Activated CD4-positive, alpha-beta T cell treated with anti-CD3 and anti-CD28 coated beads, Interleukin-2, Interleukin-6, amounts not matched to agents 100 ng/mL and 50 ng/mL, durations not matched to agents 16 hours and 8 hours (primary cell): Measurements from ENCODE around the gene MXRA7.
"Not testable (repeated sequence)": the region's sequence is repeated elsewhere in the genome, so short reads cannot be mapped to it uniquely, and the experiment has no call there.

Experiments
- DNase-seq: peaks from one replicate; pipeline ENCODE4 v3.0.0-alpha.2; 2020

Gene MXRA7

DNA sequence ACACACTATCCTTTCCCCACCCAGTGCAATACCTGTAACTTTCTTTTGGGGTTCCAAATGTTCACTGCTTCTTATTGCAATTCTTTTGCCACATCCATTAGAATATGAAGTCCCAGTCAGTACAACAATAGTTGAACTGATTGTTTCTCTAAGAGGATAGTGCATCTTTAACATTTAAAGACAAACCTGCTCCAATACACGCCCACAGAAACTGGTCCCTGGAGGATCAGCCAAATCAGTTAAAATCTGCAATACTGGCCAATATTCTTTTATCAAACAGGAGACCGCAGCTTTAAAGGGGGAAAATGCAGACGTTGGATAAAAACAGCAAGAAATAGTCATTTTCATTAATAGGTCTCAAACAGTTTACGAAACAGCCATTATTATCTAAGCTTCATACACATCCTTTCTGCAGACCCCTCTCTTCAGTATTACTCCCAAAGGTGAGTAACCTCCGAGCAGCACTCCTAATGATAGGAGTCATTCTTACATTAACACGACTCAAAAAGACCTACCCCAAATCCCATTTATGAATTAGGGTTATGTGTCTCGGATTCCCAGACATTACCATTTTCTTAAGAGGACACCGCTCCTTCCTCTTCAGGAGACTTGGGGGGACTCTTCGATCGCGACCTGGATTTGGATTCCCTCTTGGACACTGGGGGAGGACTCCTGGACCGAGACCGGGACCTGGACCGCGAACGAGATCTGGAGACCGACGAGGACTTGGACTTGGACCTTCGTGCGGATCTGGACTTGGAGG, 25.0 kb upstream of the MXRA7 start:
- DNase-seq, result peak; percentile 21

DNA sequence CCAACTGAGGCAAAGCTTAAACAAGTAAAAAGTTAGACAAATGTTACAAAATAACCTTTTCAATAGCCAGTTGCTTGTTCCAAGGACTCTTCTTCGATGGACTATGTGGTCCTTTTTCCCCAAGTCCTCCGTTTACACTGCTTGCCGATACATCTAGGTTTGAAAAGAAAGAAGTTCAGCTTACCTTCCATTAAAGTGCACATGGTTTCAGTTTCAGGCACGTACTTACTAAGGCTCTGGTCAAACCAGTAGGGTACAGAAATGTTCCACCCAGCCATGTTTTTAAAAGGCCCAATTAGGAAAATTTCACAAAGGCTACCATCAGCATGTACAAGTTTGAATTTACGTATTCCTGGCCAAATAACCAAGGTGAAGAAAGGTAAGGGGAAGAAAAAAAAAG, 24.2 kb upstream of the MXRA7 start:
- DNase-seq, result peak; percentile 64

DNA sequence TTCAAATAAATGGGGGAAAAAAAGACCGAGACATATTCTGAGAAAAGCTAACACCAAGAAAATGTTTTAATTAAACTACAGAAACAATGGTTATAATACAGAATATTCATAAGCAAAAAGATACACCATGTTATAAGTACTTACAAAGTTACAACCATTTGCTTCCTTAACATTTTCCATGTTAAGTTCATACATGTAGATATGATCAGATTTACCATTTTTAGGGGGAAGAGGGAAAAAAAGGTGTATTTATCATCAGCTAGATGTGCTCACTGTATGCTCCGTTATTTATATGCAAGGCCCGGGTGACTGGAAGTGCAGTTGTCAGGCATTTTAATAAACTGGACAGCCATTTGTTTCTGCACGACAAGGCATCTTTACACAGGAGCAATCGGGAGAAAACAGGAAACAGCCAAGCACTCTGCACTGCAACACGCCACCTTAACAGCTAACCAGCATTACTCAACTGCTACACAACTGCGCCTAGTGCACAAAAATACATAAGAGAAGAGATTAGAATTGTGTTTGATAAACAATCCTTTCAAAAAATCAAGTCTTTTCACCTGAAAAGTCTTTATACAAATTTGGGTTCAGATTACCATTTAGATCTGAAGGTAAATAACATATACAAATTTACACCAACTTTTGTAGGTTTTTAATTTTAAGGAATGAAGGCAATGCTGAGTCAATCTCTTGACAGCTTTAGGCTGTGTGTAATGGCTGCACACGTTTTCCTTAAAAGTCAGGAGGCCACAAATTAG, 23.5 kb upstream of the MXRA7 start:
- DNase-seq, result peak; percentile 48

DNA sequence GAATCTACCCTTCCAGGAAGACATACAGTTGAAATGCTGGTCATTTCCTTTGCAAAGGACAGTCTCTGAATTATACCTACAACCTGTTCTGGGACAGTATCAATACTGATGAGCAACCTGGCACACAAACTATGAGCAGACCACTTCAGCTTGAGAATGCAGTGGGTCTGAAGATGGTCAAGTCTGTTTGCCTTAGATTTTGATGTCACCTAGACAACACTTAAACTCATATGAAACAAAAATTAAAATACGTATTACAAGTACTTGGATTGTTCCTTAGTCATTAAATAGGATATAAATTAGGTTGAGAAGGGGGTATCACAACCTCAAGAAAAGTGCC, 22.8 kb upstream of the MXRA7 start:
- no peak for DNase-seq

DNA sequence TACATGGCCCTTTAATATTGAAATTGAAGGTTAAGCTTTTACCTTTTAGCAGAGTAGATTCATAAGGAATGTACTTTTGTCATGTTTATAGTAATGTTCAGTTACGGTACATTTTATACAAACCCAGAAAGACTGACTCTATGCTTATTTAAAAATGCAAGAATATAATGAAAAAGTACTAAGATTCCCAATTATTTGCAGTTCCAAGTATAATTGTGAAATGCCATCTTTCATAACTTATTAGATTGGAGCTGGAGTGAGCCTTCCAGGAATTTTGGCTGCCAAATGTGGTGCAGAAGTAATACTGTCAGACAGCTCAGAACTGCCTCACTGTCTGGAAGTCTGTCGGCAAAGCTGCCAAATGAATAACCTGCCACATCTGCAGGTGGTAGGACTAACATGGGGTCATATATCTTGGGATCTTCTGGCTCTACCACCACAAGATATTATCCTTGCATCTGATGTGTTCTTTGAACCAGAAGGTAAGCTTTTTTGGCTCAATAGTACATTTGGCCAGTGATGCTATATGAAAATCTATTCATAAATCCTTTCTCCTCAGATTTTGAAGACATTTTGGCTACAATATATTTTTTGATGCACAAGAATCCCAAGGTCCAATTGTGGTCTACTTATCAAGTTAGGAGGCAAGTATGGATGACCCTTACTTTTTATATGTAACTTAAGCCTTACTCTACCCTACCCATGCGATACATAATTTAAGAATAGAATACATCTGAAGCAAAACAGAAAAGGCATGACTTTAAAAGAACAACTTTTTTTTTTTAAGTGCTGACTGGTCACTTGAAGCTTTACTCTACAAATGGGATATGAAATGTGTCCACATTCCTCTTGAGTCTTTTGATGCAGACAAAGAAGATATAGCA, 22.2 kb upstream of the MXRA7 start:
- no peak for DNase-seq

DNA sequence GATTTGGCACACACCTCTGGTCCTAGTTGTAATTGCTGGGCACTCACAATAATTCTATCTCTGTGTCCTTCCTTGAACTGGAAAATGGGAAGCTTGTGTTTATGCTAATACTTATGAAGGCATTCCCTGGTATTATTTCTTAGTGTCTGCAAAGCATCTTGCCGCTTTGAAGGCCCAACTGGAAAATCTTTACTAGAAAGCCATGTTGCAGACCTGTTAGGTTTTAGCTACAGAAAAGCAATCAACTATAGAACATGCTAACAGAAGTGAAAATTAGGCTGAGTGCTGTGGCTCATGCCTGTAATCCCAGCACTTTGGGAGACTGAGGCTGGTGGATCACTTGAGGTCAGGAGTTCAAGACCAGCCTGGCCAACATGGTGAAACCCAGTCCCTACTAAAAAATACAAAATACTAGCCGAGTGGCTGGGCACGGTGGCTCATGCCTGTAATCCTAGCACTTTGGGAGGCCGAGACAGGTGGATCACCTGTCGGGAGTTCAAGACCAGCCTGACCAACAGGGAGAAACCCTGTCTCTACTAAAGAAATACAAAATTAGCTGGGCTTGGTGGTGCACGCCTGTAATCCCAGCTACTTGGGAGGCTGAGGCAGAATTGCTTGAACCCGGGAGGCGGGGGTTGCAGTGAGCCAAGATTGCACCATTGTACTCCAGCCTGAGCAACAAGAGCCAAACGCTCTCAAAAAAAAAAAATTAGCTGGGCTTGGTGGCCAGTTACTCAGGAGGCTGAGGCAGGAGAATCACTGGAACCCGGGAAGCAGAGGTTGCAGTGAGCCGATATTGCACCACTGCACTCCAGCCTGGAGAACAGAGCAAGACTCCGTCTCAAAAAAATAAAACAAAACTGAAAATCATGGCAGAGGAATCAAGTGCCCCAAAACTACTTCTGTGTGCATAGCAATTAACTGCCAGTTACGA, 21.3 kb upstream of the MXRA7 start:
- DNase-seq, result not testable (repeated sequence)

DNA sequence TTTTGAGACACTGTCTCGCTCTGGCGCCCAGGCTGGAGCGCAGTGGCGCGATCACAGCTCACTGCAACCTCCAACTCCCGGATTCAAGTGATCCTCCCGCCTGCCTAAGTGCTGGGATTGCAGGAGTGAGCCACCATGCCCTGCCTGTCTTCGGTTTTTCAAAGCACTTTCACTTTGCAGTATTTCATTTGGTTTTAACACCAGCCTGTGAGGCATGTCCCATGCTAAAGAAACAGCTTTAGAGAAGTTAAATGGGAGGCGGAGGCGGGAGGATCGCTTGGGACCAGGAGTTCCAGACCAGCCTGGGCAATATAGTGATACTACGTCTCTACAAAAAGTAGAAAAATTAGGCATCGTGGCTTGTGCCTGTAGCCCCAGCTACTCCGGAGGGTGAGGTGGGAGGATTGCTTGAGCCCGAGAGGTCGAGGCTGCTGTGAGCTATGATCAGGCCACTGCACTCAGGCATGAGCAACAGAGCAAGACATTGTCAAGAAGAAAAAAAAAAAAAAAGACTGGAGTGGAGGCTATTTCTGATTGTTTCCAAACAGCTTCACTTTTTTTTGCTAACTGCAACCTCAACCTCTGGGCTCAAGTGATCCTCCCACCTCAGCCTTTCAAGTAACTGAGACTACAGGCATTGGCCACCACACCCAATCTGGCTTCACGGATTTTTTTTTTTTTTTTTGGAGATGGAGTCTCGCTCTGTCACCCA, 17.1 kb upstream of the MXRA7 start:
- peak; percentile 23 for DNase-seq

DNA sequence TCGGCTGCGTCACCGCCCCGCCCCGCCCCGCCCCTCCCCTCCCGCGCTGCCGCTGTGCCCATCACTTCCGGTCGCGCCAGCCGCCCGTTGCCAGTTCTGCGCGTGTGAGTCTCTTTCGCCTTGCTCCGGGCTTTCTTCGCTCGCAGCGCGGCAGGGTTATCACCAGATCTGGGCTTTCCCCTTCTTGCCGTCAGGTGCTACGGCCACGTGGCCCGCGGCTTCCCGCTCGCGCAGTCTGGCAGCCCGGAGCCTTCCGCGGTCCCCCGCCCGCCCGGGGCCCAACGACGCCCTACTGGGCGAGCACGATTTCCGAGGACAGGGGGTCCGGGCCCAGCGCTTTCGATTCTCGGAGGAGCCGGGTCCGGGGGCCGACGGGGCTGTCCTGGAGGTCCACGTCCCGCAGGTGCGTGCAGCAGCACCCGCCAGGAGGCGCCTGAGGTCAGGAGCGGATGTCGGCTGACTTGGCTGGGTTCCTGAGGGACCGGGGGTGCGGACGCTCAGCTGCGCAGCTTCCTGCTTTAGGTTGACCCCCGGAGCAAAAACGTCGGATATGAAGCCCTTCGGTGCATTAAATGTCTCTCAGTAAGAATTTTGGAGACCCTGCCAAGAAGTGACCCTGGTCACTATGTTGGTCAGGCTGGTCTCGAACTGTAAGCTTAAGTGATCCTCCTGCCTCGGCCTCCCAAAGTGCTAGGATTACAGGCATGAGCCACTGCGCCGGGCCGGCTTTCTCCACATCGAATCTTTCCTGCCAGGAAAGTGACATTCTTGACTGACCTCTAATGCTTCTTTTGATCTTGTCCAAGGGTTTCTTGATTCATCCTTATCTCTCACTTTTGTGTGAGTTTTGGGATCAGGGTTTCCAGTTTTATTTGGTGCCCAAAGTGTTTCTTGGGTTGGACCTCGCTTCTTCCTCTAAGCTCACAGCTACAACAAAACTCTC, 16.3 kb upstream of the MXRA7 start, which contains the start of gene METTL23:
Gene METTL23 (plus strand): TSS at position 64 of the 943 bp plus-strand sequence. CDS start 2,872 bp downstream, outside the sequence.
- DNase-seq, result peak; percentile 85

DNA sequence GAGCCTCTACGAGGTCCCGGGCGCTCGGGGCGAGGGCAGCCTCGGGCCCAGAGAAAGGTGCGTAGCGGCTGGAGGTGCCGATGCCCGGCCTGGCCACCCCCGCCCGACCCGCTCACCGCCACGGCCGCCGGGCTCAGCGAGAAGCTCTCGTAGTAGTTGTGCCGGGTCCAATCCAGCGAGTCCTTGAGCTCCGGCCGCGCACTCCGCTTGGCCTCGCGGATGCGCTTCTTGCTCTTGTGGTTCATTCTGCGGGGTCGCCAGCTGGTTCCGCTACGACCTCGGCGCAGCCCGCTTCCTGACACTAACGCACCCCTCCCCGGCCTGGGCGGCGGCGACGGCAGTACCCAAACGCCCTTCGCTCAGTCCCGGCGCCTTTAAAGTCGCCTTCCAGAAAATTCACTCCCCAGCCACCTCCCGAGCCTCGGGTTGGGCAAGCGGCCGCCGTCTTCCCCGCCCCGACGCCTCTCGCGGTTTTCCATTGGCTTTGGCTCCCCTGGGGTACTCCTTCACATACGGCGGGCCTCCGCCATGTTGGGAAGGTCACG, 15.5 kb upstream of the MXRA7 start, which contains the start of gene JMJD6:
Gene JMJD6 (minus strand): TSS at position 376 of the 545 bp plus-strand sequence. CDS start 131 bp downstream, at position 245.
- peak; percentile 98 for DNase-seq

DNA sequence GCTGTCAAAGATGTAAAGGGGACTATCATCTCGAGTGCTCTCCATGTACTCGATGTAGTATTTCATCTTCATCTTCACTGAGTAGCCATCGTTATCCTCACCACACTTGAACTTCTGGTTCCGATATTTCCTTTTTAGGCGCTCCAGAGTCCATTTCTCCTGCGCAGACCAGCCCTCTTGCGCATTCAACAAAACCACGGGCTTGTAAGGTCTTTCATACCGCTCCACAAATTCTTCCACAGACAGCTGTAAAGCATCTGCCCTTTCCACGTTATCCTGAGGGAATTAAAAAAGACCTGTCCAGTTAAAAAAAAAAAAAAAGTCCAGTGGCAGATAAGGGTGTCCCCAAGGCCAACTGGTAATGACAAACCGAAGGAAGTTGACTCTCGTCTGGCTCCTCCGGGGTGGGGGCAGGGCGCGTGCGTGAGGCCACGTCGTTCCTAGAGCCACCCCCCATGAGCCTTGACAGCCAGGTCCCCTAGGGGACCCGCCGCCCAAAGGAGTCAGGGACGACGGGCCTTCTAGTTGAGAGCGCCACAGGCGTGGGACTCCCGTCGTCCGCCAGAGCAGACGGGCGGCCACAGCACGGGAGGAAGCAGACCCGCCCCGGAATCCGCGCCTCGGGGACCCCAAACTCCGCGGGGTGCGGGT, 14.9 kb upstream of the MXRA7 start:
- peak; percentile 83 for DNase-seq

DNA sequence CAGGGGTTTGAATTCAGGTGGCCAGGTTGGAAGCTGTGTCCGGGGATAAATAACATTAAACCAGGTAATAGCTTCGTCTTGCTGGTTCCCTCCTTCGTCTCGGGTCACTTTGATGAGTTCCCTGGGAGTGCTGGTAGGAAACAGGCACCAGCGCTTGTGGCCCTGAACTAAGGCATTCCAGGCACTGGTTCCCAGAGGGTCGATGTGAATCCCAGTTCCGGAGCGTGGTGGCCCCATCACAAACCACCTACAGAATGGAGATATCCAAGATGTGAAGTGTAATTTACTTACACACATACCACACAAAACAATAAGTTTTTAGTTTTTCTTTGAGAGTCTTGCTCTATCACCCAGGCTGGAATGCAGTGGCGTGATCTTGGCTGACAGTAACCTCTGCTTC, 13.0 kb upstream of the MXRA7 start:
- DNase-seq, result no peak

DNA sequence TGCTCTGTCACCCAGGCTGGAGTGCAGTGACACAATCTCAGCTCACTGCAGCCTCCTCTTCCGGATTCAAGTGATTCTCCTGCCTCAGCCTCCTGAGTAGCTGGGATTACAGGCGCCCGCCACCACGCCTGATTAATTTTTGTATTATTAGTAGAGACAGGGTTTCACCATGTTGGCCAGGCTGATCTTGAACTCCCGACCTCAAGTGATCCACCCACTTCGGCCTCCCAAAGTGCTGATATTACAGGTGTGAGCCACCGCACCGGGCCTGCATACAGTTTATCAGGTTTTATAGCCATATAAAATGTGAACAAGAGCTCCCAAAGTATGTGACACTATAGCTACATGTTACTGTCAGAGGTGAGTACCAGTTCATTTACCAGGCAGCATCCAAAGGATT, 12.2 kb upstream of the MXRA7 start:
- DNase-seq, result not testable (repeated sequence)

DNA sequence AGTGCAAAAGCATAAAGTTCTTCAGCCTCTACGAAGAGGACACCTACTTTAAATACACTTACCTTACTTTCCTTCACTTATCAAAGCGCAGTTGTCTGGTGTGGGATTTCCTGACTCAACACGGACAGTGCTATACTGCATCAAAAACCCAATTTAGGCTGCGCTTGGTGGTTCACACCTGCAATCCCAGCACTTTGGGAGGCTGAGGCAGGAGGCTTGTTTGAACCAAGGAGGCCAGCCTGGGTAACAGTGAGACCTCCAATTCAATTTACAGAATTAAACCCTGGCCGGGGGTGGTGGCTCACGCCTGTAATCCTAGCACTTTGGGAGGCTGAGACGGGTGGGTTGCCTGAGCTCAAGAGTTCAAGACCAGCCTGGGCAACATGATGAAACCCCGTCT, 11.5 kb upstream of the MXRA7 start:
- DNase-seq, result no peak

DNA sequence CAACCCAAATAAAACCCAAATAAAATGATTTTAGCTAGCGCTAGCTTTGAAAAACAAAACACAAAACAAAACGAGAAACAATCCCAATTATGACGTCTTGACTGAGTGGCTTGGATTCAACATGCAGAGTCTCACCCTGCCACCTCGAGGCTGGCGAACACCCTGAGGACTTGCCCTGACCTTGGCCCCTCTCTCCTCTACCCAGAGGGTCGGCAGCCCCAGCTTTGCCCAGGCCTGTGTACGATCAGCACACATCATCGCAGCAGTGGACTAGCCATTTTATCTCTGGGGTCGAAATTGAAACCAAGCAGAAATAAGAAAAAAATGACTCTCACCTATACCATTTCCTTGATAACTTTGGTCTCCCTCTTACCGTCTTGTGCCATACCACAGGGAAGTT, 10.7 kb upstream of the MXRA7 start:
- DNase-seq, result no peak

DNA sequence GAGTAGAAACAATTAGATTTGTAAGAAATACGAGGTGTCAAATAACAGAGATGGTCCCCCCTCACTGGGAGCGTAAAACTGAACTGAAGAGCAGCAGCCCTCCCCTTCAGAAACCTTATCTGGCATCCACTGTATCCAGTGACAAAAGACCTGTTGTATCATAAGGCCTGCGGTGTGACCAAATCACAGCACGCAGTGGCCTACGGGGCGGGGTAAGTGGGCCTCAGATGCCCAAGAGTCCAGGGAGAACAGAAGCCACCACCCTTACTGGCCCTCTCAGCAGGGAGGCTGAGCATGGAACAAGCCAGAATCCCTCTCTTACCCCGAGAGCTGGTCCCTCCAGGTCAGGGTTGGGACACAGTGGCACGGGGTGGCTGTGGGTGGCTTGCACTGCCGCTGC, 10.2 kb upstream of the MXRA7 start:
- no peak for DNase-seq

DNA sequence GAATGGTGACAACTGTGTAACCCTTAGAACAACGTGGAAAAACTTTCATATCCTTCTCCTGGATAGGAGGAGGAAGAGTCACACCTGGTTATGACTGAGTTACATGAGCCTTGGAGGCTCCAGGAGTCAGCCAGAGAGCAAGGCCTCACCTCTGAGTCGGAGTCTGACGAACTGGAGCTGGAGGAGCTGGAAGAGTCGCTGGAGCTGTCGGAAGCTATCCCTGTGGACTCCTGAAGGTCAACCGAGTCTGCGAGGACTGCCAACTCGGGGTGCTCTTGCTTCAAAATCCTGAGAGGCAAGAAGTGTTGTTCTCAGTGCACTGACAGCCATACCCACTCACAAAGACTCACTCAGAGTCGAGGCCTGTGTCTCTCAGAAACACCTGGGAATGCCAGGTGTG, 9.4 kb upstream of the MXRA7 start:
- no peak for DNase-seq

DNA sequence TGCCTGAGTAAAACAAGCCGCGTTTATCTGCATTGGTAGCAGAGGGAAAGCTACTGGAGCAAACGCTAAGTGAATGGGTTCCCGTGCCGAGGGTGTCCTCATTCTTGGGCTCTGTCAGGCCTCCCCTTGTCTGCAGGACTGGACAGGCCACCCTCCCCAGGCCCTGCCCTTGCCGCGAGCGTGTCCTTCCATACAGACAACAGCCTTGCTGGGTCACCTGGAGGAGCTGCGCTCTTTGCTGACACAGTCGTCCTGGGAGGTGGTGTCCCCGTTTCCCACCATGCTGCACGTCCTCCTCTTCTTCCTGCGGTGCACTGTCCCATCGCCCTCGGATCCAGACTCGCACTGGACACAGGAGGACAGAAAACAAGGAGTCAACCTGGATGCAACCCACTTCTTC, 7.8 kb upstream of the MXRA7 start:
- no peak for DNase-seq

DNA sequence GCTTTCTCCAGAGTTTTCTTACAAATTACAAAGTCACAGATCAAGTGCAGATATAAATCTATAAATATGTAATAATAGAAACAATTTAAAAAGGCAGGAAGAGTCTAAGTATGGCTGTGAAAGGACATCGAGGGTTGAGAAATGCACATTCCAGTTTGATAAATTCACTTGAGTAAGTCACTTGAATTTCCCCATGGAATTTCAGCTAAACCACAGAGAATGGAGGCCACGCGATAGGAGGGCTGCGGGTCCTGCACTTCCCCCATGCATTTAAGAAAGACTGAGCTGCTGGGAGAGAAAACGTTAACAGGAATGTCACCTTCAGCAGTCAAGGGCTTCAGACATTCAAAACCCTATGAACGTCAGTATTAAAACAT, 6.1 kb upstream of the MXRA7 start:
- no peak for DNase-seq

DNA sequence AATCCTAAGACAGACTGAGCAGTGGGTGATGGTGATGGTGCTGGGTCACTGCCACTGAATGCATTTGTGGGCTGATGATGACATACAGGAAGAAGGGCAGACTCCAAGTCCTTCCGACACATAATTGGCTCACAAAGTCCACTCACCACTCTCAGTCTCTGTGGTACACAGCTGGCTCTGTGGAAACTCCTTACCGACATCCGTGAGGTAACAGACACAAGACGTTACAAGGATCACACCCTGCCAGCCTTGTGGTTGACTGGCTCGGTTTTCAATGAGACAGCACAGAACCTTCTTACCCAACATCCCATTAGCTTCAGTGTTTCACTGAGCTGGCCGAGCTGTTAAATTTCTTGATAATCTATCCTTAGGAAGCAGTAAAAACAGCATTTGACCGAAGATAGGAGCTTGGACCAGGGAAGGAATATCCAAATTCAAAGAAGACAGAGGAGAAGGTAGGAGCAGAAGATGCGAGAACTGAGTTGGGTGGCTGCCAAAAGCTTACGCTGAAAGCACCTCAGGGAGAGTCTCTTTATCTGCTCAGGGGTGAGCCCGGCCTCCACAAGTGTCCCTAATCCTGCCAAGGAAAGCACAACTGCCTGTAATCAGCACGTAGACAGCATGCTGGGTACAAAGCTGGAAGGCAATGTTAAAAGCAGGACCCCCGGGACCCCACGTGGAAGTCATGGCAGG, 5.5 kb upstream of the MXRA7 start:
- DNase-seq, result peak; percentile 47
